Endometrial microvascular endothelial cells (primary cell): ENCODE measurements around the gene PTGER1. TPM values are rescaled to one million over a fixed set of nuclear protein-coding genes. Genes with fewer than 3 reads are reported as not detected.

Experiments
- in situ Hi-C: cut with HindIII; loops from 2 replicates; pipeline ENCODE4 v1.10.0; 2017; ENCODE audit warnings: low sequenced_read_pairs, low pct_unique_long_range_greater_than_20kb; ENCODE audit errors: inconsistent ontology term
- total RNA-seq: library from RNA; depleted of rRNA; stranded (reverse); fragments of >200 nt; gene quantifications from one replicate; pipeline ENCODE4 v1.2.3, GENCODE V29; 2015; ENCODE audit errors: inconsistent ontology term

Gene PTGER1
- total RNA-seq, 1 donor from 2014 or later: not detected

- in situ Hi-C loops: no loop called here
Measured at GRCh38 chr19:14427461-14427860, 47.7 kb downstream of the PTGER1 start.

- in situ Hi-C loops: no loop called here
Measured at GRCh38 chr19:14425696-14426138, 49.4 kb downstream of the PTGER1 start.

Other genes starting within 250 kb of the PTGER1 start
- 9.4 TPM for gene ADGRE5, start 93.9 kb downstream of the PTGER1 start, total RNA-seq
- gene DDX39A, start 56.0 kb downstream of the PTGER1 start, total RNA-seq: 219 TPM
- 237 TPM for gene PKN1, start 42.0 kb downstream of the PTGER1 start, total RNA-seq
- gene GIPC1, start 20.8 kb upstream of the PTGER1 start, total RNA-seq: 152 TPM
- 65.7 TPM for gene DNAJB1, start 43.0 kb upstream of the PTGER1 start, total RNA-seq
- gene TECR, start 54.2 kb upstream of the PTGER1 start, total RNA-seq: 61.4 TPM
- gene NDUFB7, start 96.7 kb upstream of the PTGER1 start, total RNA-seq: 402 TPM
- not detected for gene CLEC17A, start 107.7 kb upstream of the PTGER1 start, total RNA-seq
- not detected for gene ADGRE3, start 199.5 kb upstream of the PTGER1 start, total RNA-seq
- gene ZNF333, start 214.7 kb upstream of the PTGER1 start, total RNA-seq: 3.0 TPM